ENCODE results near the gene SLCO4A1.

Gene SLCO4A1

GRCh38 chr20:62638055-62638570 lies 4.2 kb upstream of the SLCO4A1 start:
- no peak for DNase-seq (ENCODE audit: low read depth in 2 of 2)

GRCh38 chr20:62638679-62639406 lies 3.5 kb upstream of the SLCO4A1 start:
- no peak for DNase-seq (ENCODE audit: low read depth in 2 of 2)

- DNase-seq (ENCODE audit: low read depth in 2 of 2) = no peak
Measured at GRCh38 chr20:62639765-62640164, 2.5 kb upstream of the SLCO4A1 start.

GRCh38 chr20:62640870-62641269 lies 1.4 kb upstream of the SLCO4A1 start:
- no peak for DNase-seq (ENCODE audit: low read depth in 2 of 2)

- DNase-seq (ENCODE audit: low read depth in 2 of 2) = no peak
Measured at GRCh38 chr20:62641321-62642050, 817 bp upstream of the SLCO4A1 start.

- peak; percentile 29 to 34 for DNase-seq (ENCODE audit: low read depth in 2 of 2)
Measured at GRCh38 chr20:62642666-62643520, 590 bp downstream of the SLCO4A1 start.

GRCh38 chr20:62643521-62644043 lies 1.3 kb downstream of the SLCO4A1 start:
- DNase-seq (ENCODE audit: low read depth in 2 of 2) = no peak

GRCh38 chr20:62644044-62644795 lies 1.9 kb downstream of the SLCO4A1 start:
- no peak for DNase-seq (ENCODE audit: low read depth in 2 of 2)

GRCh38 chr20:62644802-62645496 lies 2.6 kb downstream of the SLCO4A1 start:
- no peak for DNase-seq (ENCODE audit: low read depth in 2 of 2)

GRCh38 chr20:62645613-62646012 lies 3.3 kb downstream of the SLCO4A1 start:
- no peak for DNase-seq (ENCODE audit: low read depth in 2 of 2)

- DNase-seq (ENCODE audit: low read depth in 2 of 2) = no peak
Measured at GRCh38 chr20:62646851-62647520, 4.7 kb downstream of the SLCO4A1 start.

GRCh38 chr20:62647521-62648317 lies 5.4 kb downstream of the SLCO4A1 start:
- DNase-seq (ENCODE audit: low read depth in 2 of 2) = no peak

GRCh38 chr20:62648318-62648995 lies 6.2 kb downstream of the SLCO4A1 start:
- DNase-seq (ENCODE audit: low read depth in 2 of 2) = no peak

GRCh38 chr20:62649140-62649539 lies 6.8 kb downstream of the SLCO4A1 start:
- no peak for DNase-seq (ENCODE audit: low read depth in 2 of 2)

GRCh38 chr20:62650551-62651284 lies 8.4 kb downstream of the SLCO4A1 start:
- no peak for DNase-seq (ENCODE audit: low read depth in 2 of 2)

GRCh38 chr20:62651285-62652021 lies 9.2 kb downstream of the SLCO4A1 start:
- DNase-seq (ENCODE audit: low read depth in 2 of 2) = peak; percentile 59 to 67
